ENCODE data around the gene PIEZO1. TPM values are rescaled to one million over a fixed set of nuclear protein-coding genes. Genes with fewer than 3 reads are reported as not detected.

The PIEZO1 gene
- total and polyA plus RNA-seq, 9 of the 15 experiments (the other 6 are each of a cell fraction or from before 2014, with no cell fraction given), result 3.6 to 432 (median 131) TPM

DNA sequence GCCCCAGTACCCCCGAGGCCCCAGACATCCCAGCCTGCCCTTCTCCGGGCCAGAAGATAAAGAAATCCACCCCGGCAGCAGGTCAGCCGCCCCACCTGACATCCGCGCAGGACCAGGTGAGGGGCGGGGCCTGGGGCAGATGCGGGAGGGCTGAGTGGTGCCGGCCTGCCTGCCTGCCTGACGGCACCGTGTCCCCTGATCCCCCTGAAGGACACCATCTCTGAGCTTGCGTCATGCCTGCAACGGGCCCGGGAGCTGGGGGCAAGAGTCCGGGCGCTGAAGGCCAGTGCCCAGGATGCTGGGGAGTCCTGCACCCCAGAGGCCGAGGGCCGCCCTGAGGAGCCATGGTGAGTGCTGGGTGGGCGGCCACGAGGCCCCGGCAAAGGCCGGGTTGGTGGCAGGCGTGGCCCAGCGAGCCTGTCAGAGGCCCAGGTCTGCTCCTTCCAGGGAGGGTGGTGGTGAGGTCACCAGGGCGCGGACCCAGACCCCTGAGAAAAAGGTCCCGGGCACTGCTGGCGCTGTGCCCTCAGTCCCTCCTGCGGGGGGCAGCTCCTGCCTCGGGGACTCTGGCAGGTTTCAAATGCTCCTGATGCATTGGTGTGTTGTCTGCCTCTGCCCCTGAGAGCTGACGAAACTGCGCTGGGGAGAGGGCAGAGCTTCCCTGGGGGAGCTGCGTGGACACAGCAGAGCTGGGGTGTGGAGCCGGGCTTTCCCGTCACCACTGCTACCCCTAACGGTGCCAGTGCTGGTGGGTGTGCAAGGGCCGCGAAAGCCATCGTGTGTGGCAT lies 19.7 kb upstream of the PIEZO1 start (continued):
- TF ChIP-seq, protein P1, sequence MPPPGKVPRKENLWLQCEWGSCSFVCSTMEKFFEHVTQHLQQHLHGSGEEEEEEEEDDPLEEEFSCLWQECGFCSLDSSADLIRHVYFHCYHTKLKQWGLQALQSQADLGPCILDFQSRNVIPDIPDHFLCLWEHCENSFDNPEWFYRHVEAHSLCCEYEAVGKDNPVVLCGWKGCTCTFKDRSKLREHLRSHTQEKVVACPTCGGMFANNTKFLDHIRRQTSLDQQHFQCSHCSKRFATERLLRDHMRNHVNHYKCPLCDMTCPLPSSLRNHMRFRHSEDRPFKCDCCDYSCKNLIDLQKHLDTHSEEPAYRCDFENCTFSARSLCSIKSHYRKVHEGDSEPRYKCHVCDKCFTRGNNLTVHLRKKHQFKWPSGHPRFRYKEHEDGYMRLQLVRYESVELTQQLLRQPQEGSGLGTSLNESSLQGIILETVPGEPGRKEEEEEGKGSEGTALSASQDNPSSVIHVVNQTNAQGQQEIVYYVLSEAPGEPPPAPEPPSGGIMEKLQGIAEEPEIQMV (tag; conservative IDR thresholded peaks at IDR 0.05; ENCODE audit: low read depth), result no peak
- TF ChIP-seq, protein P2, sequence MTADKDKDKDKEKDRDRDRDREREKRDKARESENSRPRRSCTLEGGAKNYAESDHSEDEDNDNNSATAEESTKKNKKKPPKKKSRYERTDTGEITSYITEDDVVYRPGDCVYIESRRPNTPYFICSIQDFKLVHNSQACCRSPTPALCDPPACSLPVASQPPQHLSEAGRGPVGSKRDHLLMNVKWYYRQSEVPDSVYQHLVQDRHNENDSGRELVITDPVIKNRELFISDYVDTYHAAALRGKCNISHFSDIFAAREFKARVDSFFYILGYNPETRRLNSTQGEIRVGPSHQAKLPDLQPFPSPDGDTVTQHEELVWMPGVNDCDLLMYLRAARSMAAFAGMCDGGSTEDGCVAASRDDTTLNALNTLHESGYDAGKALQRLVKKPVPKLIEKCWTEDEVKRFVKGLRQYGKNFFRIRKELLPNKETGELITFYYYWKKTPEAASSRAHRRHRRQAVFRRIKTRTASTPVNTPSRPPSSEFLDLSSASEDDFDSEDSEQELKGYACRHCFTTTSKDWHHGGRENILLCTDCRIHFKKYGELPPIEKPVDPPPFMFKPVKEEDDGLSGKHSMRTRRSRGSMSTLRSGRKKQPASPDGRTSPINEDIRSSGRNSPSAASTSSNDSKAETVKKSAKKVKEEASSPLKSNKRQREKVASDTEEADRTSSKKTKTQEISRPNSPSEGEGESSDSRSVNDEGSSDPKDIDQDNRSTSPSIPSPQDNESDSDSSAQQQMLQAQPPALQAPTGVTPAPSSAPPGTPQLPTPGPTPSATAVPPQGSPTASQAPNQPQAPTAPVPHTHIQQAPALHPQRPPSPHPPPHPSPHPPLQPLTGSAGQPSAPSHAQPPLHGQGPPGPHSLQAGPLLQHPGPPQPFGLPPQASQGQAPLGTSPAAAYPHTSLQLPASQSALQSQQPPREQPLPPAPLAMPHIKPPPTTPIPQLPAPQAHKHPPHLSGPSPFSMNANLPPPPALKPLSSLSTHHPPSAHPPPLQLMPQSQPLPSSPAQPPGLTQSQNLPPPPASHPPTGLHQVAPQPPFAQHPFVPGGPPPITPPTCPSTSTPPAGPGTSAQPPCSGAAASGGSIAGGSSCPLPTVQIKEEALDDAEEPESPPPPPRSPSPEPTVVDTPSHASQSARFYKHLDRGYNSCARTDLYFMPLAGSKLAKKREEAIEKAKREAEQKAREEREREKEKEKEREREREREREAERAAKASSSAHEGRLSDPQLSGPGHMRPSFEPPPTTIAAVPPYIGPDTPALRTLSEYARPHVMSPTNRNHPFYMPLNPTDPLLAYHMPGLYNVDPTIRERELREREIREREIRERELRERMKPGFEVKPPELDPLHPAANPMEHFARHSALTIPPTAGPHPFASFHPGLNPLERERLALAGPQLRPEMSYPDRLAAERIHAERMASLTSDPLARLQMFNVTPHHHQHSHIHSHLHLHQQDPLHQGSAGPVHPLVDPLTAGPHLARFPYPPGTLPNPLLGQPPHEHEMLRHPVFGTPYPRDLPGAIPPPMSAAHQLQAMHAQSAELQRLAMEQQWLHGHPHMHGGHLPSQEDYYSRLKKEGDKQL (CRISPR knock-in tag; IDR thresholded peaks at IDR 0.05; ENCODE audit: borderline replicate concordance), result 0 out of 2 replicates have a peak, but pooled peaks have one; percentile 54
- TF ChIP-seq, protein P3, sequence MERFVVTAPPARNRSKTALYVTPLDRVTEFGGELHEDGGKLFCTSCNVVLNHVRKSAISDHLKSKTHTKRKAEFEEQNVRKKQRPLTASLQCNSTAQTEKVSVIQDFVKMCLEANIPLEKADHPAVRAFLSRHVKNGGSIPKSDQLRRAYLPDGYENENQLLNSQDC (CRISPR knock-in tag; IDR thresholded peaks at IDR 0.05), result no peak
- peak; percentile 42; the same call in 1 of the 2 replicates for TF ChIP-seq MXI1 (IDR thresholded peaks at IDR 0.05; ENCODE audit: low read depth, low read length)
- TF ChIP-seq SIN3A (IDR thresholded peaks at IDR 0.05; ENCODE audit: borderline replicate concordance in 2 of 2, control insufficient read depth in 1 of 2, low read depth in 2 of 2, low read length in 2 of 2), result peak in 1 of 2 experiments; percentile 61; a peak in 1 of 4 replicates
- no peak for TF ChIP-seq DIDO1 (tag; IDR thresholded peaks at IDR 0.05; ENCODE audit: low read depth)
- no peak for TF ChIP-seq CREB1 (IDR thresholded peaks at IDR 0.05)
- peak; percentile 52; the same call in 1 of the 2 replicates for TF ChIP-seq CREB1 (CRISPR knock-in tag; IDR thresholded peaks at IDR 0.05)
- TF ChIP-seq FIP1L1 (IDR thresholded peaks at IDR 0.05; ENCODE audit: low read depth, low read length, poor library complexity, severe bottlenecking), result peak; percentile 33
- no peak for TF ChIP-seq PML (IDR thresholded peaks at IDR 0.05; ENCODE audit: low read length)
- TF ChIP-seq RBM17 (IDR thresholded peaks at IDR 0.05; ENCODE audit: borderline replicate concordance, low read depth, low read length), result no peak
- TF ChIP-seq YY1 (IDR thresholded peaks at IDR 0.05; ENCODE audit: borderline replicate concordance in 1 of 3, control insufficient read depth in 1 of 3, extremely low read depth in 1 of 3, insufficient read depth in 3 of 3, insufficient read length in 1 of 3, insufficient replicate concordance in 2 of 3, low read depth in 1 of 3, low read length in 2 of 3), result peak in 1 of 3 experiments; percentile 14
- TF ChIP-seq TCFL5 (CRISPR knock-in tag; conservative IDR thresholded peaks at IDR 0.05), result no peak
- no peak for TF ChIP-seq JUND (IDR thresholded peaks at IDR 0.05; ENCODE audit: borderline replicate concordance, low read depth, low read length)
- no peak for TF ChIP-seq JUND (tag; IDR thresholded peaks at IDR 0.05; ENCODE audit: borderline replicate concordance, low read depth, low read length)
- TF ChIP-seq, protein P4, sequence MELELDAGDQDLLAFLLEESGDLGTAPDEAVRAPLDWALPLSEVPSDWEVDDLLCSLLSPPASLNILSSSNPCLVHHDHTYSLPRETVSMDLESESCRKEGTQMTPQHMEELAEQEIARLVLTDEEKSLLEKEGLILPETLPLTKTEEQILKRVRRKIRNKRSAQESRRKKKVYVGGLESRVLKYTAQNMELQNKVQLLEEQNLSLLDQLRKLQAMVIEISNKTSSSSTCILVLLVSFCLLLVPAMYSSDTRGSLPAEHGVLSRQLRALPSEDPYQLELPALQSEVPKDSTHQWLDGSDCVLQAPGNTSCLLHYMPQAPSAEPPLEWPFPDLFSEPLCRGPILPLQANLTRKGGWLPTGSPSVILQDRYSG (tag; conservative IDR thresholded peaks at IDR 0.05; ENCODE audit: low read depth), result no peak
- TF ChIP-seq ZNF217 (CRISPR knock-in tag; IDR thresholded peaks at IDR 0.05), result no peak
